ENCODE measurements around the gene TEX22. TPM values are rescaled to one million over a fixed set of nuclear protein-coding genes. Genes with fewer than 3 reads are reported as not detected.

Gene TEX22
- total and polyA plus RNA-seq, 2 experiments from 2014 or later, result 0.21 TPM

DNA sequence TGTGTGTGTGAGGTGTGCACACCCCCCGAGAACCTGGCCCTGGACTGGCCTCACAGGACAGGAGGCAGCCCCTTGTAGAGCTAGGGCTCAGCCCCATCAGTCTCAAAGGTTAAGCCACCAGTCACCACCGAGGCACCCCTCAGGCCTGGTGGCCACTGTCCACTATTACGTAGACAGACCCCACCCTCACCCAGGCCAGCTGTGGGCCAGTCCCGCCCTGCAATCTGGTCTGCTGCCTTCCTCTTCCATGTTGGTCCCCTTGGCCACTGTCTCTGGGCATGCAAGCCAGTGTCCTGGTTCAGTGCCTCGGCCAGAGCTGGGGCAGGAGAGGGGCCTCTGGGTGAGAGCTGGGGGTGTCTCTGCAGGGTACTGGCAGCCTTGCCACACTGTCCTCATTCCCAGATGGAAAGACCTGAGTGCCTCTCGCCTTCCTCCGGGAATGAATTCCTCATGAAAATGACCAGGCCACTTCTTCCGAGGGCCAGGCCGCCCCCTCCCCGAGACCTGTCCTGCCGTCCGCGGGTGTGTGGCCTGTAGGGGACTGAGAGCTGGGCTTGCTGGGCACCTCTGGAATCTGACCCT, 897 bp upstream of the TEX22 start:
- no peaks in the 10 kb centered on the region; the same call in 2 of the 3 replicates for H3K4me1 Mint-ChIP-seq
- H3K4me3 ChIP-seq, result peak overlapping the region; percentile 60
- no peaks in the 10 kb centered on the region for H3K79me2 ChIP-seq (replicated peaks; ENCODE audit: insufficient read depth)
- peaks cover 47% of the 10 kb centered on the region for H3K9me3 Mint-ChIP-seq
- peak overlapping the region; percentile 60 for H3K4me3 Mint-ChIP-seq
- peaks cover 11% of the 10 kb centered on the region for H3K9me2 ChIP-seq (ENCODE audit: insufficient read depth)
- H3K27me3 ChIP-seq (ENCODE audit: insufficient read depth), result no peaks in the 10 kb centered on the region
- H3K36me3 Mint-ChIP-seq (ENCODE audit: low read depth), result peaks cover 40% of the 10 kb centered on the region
- H2AFZ ChIP-seq, result 0 out of 2 replicates have a peak overlapping the region, but pooled peaks have one; percentile 52
- peaks cover 12% of the 10 kb centered on the region; the same call in 1 of the 2 replicates for H3K36me3 ChIP-seq (ENCODE audit: insufficient read depth)
- no peak for TF ChIP-seq ZNF114 (CRISPR knock-in tag; IDR thresholded peaks at IDR 0.05)
- TF ChIP-seq, protein P1, sequence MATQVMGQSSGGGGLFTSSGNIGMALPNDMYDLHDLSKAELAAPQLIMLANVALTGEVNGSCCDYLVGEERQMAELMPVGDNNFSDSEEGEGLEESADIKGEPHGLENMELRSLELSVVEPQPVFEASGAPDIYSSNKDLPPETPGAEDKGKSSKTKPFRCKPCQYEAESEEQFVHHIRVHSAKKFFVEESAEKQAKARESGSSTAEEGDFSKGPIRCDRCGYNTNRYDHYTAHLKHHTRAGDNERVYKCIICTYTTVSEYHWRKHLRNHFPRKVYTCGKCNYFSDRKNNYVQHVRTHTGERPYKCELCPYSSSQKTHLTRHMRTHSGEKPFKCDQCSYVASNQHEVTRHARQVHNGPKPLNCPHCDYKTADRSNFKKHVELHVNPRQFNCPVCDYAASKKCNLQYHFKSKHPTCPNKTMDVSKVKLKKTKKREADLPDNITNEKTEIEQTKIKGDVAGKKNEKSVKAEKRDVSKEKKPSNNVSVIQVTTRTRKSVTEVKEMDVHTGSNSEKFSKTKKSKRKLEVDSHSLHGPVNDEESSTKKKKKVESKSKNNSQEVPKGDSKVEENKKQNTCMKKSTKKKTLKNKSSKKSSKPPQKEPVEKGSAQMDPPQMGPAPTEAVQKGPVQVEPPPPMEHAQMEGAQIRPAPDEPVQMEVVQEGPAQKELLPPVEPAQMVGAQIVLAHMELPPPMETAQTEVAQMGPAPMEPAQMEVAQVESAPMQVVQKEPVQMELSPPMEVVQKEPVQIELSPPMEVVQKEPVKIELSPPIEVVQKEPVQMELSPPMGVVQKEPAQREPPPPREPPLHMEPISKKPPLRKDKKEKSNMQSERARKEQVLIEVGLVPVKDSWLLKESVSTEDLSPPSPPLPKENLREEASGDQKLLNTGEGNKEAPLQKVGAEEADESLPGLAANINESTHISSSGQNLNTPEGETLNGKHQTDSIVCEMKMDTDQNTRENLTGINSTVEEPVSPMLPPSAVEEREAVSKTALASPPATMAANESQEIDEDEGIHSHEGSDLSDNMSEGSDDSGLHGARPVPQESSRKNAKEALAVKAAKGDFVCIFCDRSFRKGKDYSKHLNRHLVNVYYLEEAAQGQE (IDR thresholded peaks at IDR 0.05; ENCODE audit: unreplicated experiment), result no peak
- TF ChIP-seq CREB1 (CRISPR knock-in tag; IDR thresholded peaks at IDR 0.05; ENCODE audit: low read depth), result no peak
- TF ChIP-seq EZH2 (IDR thresholded peaks at IDR 0.05; ENCODE audit: low read depth, unreplicated experiment), result no peak
- TF ChIP-seq, protein P2, sequence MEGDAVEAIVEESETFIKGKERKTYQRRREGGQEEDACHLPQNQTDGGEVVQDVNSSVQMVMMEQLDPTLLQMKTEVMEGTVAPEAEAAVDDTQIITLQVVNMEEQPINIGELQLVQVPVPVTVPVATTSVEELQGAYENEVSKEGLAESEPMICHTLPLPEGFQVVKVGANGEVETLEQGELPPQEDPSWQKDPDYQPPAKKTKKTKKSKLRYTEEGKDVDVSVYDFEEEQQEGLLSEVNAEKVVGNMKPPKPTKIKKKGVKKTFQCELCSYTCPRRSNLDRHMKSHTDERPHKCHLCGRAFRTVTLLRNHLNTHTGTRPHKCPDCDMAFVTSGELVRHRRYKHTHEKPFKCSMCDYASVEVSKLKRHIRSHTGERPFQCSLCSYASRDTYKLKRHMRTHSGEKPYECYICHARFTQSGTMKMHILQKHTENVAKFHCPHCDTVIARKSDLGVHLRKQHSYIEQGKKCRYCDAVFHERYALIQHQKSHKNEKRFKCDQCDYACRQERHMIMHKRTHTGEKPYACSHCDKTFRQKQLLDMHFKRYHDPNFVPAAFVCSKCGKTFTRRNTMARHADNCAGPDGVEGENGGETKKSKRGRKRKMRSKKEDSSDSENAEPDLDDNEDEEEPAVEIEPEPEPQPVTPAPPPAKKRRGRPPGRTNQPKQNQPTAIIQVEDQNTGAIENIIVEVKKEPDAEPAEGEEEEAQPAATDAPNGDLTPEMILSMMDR (conservative IDR thresholded peaks at IDR 0.05; ENCODE audit: low read depth in 2 of 2), result no peak
- TF ChIP-seq ZNF462 (CRISPR knock-in tag; IDR thresholded peaks at IDR 0.05), result no peak
- TF ChIP-seq POLR2AphosphoS5 (IDR thresholded peaks at IDR 0.05; ENCODE audit: low read depth), result no peak
- no peak for TF ChIP-seq ZNF331 (CRISPR knock-in tag; IDR thresholded peaks at IDR 0.05; ENCODE audit: low read depth)
- TF ChIP-seq NANOG (IDR thresholded peaks at IDR 0.05; ENCODE audit: borderline replicate concordance), result no peak
- TF ChIP-seq JUNB (IDR thresholded peaks at IDR 0.05; ENCODE audit: unreplicated experiment), result no peak
- TF ChIP-seq STAT1 (IDR thresholded peaks at IDR 0.05; ENCODE audit: unreplicated experiment), result no peak
- no peak for TF ChIP-seq EZH2phosphoT487 (IDR thresholded peaks at IDR 0.05; ENCODE audit: unreplicated experiment)
- TF ChIP-seq, protein P3, sequence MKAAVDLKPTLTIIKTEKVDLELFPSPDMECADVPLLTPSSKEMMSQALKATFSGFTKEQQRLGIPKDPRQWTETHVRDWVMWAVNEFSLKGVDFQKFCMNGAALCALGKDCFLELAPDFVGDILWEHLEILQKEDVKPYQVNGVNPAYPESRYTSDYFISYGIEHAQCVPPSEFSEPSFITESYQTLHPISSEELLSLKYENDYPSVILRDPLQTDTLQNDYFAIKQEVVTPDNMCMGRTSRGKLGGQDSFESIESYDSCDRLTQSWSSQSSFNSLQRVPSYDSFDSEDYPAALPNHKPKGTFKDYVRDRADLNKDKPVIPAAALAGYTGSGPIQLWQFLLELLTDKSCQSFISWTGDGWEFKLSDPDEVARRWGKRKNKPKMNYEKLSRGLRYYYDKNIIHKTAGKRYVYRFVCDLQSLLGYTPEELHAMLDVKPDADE (IDR thresholded peaks at IDR 0.05), result no peak
- DNase-seq (ENCODE audit: low spot score) (no peak), ATAC-seq (no peak)
- H3K27me3 Mint-ChIP-seq (ENCODE audit: insufficient read depth, low read depth, poor library complexity), result peaks cover 30% of the 10 kb centered on the region
- no peak overlapping the region for H3K27ac Mint-ChIP-seq
- H3F3A ChIP-seq (replicated peaks; ENCODE audit: low read depth), result 0 out of 2 replicates have a peak, but pooled peaks cover 3% of the 10 kb centered on the region
- no peaks in the 10 kb centered on the region for H4K20me1 ChIP-seq (replicated peaks; ENCODE audit: insufficient read depth)
- no peaks in the 10 kb centered on the region; the same call in 1 of the 2 replicates for H3K4me1 ChIP-seq (ENCODE audit: insufficient read depth)
- no peak overlapping the region for H3K27ac ChIP-seq (ENCODE audit: low read depth)
- H3K4me2 ChIP-seq, result peak overlapping the region; percentile 78
